NCI-H2196 (cell line): ENCODE results near the gene LYPD4.
"Not testable (repeated sequence)": the region's sequence is repeated elsewhere in the genome, so short reads cannot be mapped to it uniquely, and the experiment has no call there.

Experiments
- DNase-seq: peaks from one replicate; lab custom pipeline; 2025; ENCODE audit not compliant: unreplicated experiment; lab: John Stamatoyannopoulos, UW

LYPD4 gene

GRCh38 chr19:41802770-41803169 lies 41.7 kb downstream of the LYPD4 start:
- no peak for DNase-seq

- no peak for DNase-seq
Observed at GRCh38 chr19:41801792-41802211, 42.7 kb downstream of the LYPD4 start.

GRCh38 chr19:41801031-41801430 lies 43.5 kb downstream of the LYPD4 start:
- DNase-seq, result no peak

- DNase-seq, result peak; percentile 18
Observed at GRCh38 chr19:41799444-41800000, 45.0 kb downstream of the LYPD4 start.

- no peak for DNase-seq
Observed at GRCh38 chr19:41796901-41797300, 47.6 kb downstream of the LYPD4 start.

- no peak for DNase-seq
Observed at GRCh38 chr19:41796362-41796761, 48.1 kb downstream of the LYPD4 start, which contains the start of gene CEACAM3. Gene CEACAM3, plus strand, starts transcription at chr19:41796587. Its CDS starts 91 bp downstream, at chr19:41796678.

- peak; percentile 71 for DNase-seq
Observed at GRCh38 chr19:41795031-41795461, 49.4 kb downstream of the LYPD4 start.

GRCh38 chr19:41793414-41793727 lies 51.1 kb downstream of the LYPD4 start:
- DNase-seq, result no peak

GRCh38 chr19:41792513-41793413 lies 51.7 kb downstream of the LYPD4 start:
- peak; percentile 82 for DNase-seq

- DNase-seq, result peak; percentile 65
Observed at GRCh38 chr19:41789053-41789452, 55.4 kb downstream of the LYPD4 start.

GRCh38 chr19:41788518-41788917 lies 56.0 kb downstream of the LYPD4 start:
- DNase-seq, result not testable (repeated sequence)
